HG03442 (cell line): Measurements from ENCODE around the gene CDCA5.
"Not testable (repeated sequence)": the region's sequence is repeated elsewhere in the genome, so short reads cannot be mapped to it uniquely, and the experiment has no call there.

Experiments used
- ATAC-seq: cut with Tn5 transposase; IDR thresholded peaks from one replicate; pipeline ENCODE4 v1.9.1; 2021; ENCODE audit warnings: mild to moderate bottlenecking, moderate library complexity; ENCODE audit not compliant: unreplicated experiment

Gene CDCA5

GRCh38 chr11:65119670-65119995 is 35.8 kb upstream of the CDCA5 start:
- ATAC-seq = no peak

- ATAC-seq = not testable (repeated sequence)
Measured at GRCh38 chr11:65118891-65119669, 35.2 kb upstream of the CDCA5 start.

- ATAC-seq = no peak
Measured at GRCh38 chr11:65118097-65118837, 34.4 kb upstream of the CDCA5 start.

GRCh38 chr11:65117206-65118096 is 33.6 kb upstream of the CDCA5 start, which contains the start of gene ZNHIT2:
Gene ZNHIT2 (minus strand): TSS chr11:65117701. CDS start chr11:65117653, 48 bp downstream.
- ATAC-seq = peak; percentile 53

- no peak for ATAC-seq
Measured at GRCh38 chr11:65116370-65117205, 32.7 kb upstream of the CDCA5 start.

- no peak for ATAC-seq
Measured at GRCh38 chr11:65115361-65116082, 31.7 kb upstream of the CDCA5 start.

GRCh38 chr11:65114538-65115171 is 30.8 kb upstream of the CDCA5 start:
- no peak for ATAC-seq

GRCh38 chr11:65113839-65114238 is 30.0 kb upstream of the CDCA5 start:
- no peak for ATAC-seq

- ATAC-seq = no peak
Measured at GRCh38 chr11:65113361-65113756, 29.5 kb upstream of the CDCA5 start.

- ATAC-seq = peak; percentile 29
Measured at GRCh38 chr11:65112546-65113360, 28.9 kb upstream of the CDCA5 start.

GRCh38 chr11:65111744-65112545 is 28.1 kb upstream of the CDCA5 start, which contains the start of gene TM7SF2:
Gene TM7SF2 (plus strand): TSS chr11:65111872. CDS start chr11:65112016, 144 bp downstream.
- ATAC-seq = peak; percentile 66

GRCh38 chr11:65111159-65111743 is 27.4 kb upstream of the CDCA5 start:
- no peak for ATAC-seq

GRCh38 chr11:65110354-65110861 is 26.6 kb upstream of the CDCA5 start:
- ATAC-seq = no peak

- ATAC-seq = no peak
Measured at GRCh38 chr11:65109231-65110198, 25.7 kb upstream of the CDCA5 start.

GRCh38 chr11:65108469-65109123 is 24.8 kb upstream of the CDCA5 start:
- no peak for ATAC-seq
